Dermis microvascular lymphatic vessel endothelial cell (primary cell): Measurements from ENCODE around the gene GAL3ST1. TPM values are rescaled to one million over a fixed set of nuclear protein-coding genes. Genes with fewer than 3 reads are reported as not detected.
"Not testable (repeated sequence)": the region's sequence is repeated elsewhere in the genome, so short reads cannot be mapped to it uniquely, and the experiment has no call there.

Experiments
- DNase-seq, 2 donors: peaks; one replicate each; pipeline versions ENCODE4 v3.0.0 to v3.0.0-alpha.2; 2010; ENCODE audit warnings: low read depth in 2 of 2
- total RNA-seq: library from RNA; depleted of rRNA; stranded (reverse); fragments of >200 nt; gene quantifications from 2 replicates; pipeline ENCODE4 v1.2.1, GENCODE V29; 2014

The GAL3ST1 gene
- total RNA-seq, 1 donor from 2014 or later, result not detected

- no peak for DNase-seq
Observed at GRCh38 chr22:30596886-30597285, 22.4 kb upstream of the GAL3ST1 start.

GRCh38 chr22:30596199-30596598 lies 21.7 kb upstream of the GAL3ST1 start:
- DNase-seq, result no peak

DNA sequence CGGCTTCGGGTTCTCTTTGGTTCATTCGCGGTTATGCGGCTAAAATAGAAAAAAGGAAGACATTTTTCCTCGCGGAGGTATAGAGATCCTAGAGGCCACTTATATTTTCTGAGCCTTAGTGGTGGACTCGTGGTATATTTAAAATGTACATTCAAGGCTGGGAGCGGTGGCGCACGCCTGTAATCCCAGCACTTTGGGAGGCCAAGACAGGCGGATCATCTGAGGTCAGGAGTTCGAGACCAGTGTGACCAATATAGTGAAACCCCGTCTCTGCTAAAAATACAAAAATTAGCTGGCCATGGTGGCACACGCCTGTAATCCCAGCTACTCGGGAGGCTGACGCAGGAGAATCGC lies 17.9 kb upstream of the GAL3ST1 start:
- not testable (repeated sequence) for DNase-seq

DNA sequence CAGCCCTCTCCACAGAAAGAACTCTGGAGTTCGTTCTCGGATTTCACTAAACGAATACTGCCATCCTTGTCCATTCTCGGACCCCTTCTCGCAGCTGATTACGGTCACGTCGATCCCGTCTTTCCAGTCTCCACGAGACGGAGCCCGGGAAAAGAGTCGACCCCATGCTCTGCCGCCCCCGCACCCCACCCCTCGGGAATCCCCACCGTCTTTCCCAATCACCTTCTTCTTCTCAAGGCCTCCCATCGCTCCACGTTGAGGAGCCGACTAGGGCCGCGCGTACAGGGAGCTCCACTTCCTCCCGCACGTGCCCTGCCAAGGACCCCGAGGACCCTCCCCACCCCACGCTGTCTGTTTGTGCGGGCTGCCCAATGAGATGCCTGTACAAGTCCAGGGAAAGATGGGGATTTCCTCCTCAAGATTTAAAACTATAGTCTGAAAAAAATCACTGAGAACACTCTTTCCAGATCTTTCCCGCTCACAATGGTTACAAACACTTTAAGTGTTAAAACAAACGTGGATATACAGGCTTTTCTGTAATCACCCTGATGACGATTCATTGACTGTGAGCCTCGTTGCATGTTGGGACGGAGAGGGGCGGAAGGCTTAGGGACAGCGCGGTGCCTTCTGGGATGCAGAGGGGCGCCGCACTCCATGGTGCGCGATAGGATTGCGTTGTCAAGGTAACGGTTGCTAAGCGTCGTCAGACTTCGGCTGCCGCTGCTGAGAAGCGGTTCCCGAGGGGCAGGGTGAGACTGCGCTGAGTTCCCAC lies 17.3 kb upstream of the GAL3ST1 start, which contains the start of gene PES1:
Gene PES1 (minus strand): TSS at position 323 of the 772 bp plus-strand sequence. CDS start 77 bp downstream, at position 246.
- peak; percentile 98 to 100 for DNase-seq

- peak in 1 of 2 donors; percentile 34 for DNase-seq
Observed at GRCh38 chr22:30591191-30591587, 16.7 kb upstream of the GAL3ST1 start.

- no peak for DNase-seq
Observed at GRCh38 chr22:30586414-30586813, 11.9 kb upstream of the GAL3ST1 start.

- no peak for DNase-seq
Observed at GRCh38 chr22:30584441-30584840, 10.0 kb upstream of the GAL3ST1 start.

- peak in 1 of 2 donors; percentile 35 for DNase-seq
Observed at GRCh38 chr22:30582788-30583545, 8.5 kb upstream of the GAL3ST1 start.

- no peak for DNase-seq
Observed at GRCh38 chr22:30582051-30582450, 7.6 kb upstream of the GAL3ST1 start.

DNA sequence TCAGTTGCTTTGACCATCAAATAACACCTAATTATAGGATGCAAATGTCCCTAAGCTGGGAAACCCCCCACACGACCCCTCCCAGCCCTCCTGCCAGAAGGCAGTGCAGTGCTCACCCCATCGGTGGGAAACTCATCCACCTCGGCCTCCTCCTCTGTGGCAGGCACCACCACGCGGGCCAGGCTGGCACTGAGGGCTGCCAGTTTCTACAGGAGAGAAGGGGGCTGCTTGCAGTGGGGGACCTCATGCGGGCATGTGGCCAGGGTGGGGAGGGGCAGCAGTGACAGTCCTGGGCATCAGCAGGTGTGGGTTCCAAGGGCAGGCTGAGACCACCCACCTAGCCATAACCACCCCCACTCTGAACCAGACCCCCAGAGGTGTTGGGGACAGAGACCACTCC lies 6.4 kb upstream of the GAL3ST1 start:
- no peak for DNase-seq

DNA sequence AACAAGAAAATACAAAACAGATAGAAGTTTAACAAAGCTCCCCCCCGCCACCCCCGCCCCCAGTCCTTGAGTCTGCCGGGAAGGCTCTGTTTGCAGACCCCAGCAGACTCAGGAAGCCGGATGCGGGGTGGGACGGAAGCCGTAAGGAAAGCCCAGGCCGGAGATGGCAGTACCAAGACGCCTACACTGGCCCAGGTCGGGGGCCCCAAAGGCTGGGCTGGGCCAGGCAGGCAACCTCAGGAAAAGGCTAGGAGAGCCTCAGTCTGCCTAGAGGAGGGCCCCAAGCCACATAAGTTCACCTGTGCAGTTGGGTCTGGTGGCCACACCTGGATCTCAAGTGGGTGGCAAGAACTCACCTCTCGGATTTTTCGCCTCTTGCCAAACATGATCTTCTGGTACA lies 4.0 kb upstream of the GAL3ST1 start:
- DNase-seq, result no peak

GRCh38 chr22:30575859-30576258 lies 1.4 kb upstream of the GAL3ST1 start:
- DNase-seq, result no peak

GRCh38 chr22:30574997-30575671 lies 669 bp upstream of the GAL3ST1 start:
- DNase-seq, result peak in 1 of 2 donors; percentile 14

- DNase-seq, result no peak
Observed at GRCh38 chr22:30573594-30574094, 821 bp downstream of the GAL3ST1 start.

DNA sequence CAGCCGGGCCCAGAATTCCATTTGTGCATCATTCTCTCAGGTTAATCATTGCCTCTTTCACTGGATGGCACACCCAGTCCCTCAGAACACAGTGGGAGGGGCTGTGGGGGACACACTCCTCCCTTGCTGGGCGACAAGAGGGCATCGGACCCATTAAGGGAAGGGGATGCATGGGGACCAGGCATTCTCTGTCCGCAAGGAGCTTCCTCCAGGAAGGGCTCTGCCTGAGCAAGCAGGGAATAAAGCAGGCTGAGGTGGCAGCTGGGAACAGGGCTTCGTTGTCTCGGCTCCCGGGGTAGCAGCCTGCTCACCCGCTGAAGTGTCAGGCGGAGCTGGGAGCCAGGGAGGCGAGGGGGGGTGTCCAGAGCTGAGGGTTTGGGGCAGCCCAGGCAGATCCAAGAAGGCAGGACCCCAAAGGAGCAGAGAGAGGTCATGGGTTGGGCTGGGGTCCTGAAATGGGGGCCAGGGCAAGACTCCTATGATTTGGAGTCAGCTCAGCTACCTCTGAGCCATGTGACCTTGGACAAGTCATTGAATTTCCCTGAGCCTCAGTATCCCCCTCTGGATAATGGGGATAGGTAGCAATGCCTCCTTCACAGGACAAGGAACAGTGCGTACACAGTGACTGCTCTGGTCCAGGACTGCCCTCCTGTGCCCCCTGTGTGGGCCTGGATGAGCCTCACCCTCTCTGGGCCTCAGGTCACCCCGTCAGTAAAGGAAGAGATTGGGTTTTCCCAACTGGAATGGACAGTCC lies 1.4 kb downstream of the GAL3ST1 start:
- no peak for DNase-seq

- DNase-seq, result no peak
Observed at GRCh38 chr22:30572210-30572609, 2.3 kb downstream of the GAL3ST1 start.

GRCh38 chr22:30569674-30570202 lies 4.7 kb downstream of the GAL3ST1 start:
- no peak for DNase-seq

DNA sequence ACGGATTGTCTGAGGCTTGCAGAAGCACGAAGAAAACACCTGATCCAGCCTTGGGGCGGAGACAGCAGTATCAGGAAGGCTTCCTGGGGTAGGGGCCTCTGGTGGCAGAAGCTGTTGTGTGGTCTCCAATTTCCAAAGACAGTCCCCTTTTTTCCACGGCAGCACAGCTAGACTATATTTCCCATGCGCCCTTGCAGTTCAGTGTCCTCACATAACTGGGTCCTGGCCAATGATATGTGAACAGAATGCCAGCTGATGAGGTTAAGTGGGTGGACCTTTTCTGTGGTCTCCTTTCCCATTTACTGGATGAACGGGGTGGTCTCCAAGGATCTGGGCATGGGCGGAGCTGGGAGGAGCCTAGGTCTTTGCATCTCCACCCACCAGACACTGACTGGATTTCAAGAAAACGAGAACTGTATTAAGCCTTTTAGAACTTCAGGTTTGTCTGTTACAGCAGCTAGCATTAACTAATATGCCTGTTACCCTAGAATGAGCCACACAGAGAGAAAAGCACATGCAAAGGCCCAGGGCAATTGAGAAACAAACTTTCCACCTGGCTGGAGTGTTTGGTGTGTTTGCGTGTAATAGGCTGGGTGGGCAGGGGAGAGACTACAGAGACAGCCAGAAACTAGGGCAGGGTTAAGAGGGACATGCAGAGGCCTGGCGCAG lies 6.2 kb downstream of the GAL3ST1 start:
- DNase-seq, result no peak

DNA sequence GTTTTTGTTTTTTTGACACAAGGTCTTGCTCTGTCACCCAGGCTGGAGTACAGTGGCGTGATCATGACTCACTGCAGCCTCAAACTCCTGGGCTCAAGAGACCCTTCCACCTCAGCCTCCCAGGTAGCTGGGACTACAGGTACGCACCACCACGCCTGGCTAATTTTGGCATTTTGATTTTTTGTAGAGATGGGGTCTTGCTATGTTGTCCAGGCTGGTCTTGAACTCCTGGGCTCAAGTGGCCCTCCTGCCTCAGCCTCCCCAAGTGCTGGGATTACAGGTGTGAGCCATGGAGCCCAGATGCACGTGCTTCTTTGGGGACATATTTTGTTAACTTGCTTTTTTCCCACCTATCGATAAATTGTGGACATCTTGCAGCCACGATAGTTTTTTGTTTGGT lies 7.2 kb downstream of the GAL3ST1 start:
- not testable (repeated sequence) for DNase-seq

DNA sequence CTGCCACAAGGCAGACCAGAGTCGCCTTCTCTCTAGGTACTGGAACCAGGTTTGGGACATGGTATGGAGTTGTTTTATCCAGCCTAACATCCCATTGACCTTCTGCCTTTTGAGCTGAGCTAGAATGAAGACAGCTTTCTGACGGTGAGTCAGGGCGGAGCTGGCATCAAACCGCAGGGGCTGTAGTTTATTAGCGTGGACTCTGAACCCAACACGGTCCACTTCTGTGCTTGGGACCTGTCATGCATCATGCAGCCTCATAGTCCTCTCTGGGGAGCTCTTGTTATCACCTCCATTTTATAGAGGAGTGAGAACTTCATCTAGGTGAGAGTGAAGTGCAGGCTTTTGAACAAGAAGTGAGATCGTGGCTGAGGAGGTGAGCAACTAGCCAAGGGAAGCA lies 8.3 kb downstream of the GAL3ST1 start:
- DNase-seq, result no peak
